HEK293 (cell line): Measurements from ENCODE around the gene NAA16.
"Not testable (repeated sequence)": the region's sequence is repeated elsewhere in the genome, so short reads cannot be mapped to it uniquely, and the experiment has no call there.

Experiments used
- CTCF ChIA-PET: fragments of 350-600 bp; formaldehyde crosslinking; extraction: SDS; loops from one replicate; lab custom pipeline; 2021; ENCODE audit warnings: antibody characterized with exemption; lab: Yijun Ruan, JAX
- POLR2A ChIA-PET: fragments of 300-600 bp; formaldehyde crosslinking; extraction: SDS; loops from one replicate; lab custom pipeline; 2020; ENCODE audit warnings: antibody characterized with exemption, inconsistent platforms; lab: Yijun Ruan, JAX
- H3K27ac ChIP-seq: fragments of 200-500 bp; sonication (Bioruptor generic); 2 replicates; pipeline ENCODE4 v1.5.1; 2014; ENCODE audit warnings: low read depth, low read length, control low read depth, inconsistent platforms; ENCODE audit errors: extremely low read depth
- H3K36me3 ChIP-seq, 2 experiments: fragments of 200-500 bp in 1 of 2; sonication (Bioruptor generic) in 1 of 2; 1 replicate in 1 of 2; 2 replicates in 1 of 2; pipeline ENCODE4 v1.5.1; 2014 to 2017; ENCODE audit warnings: inconsistent platforms in 2 of 2, low read length in 2 of 2; ENCODE audit not compliant: control insufficient read depth in 2 of 2, insufficient read depth in 1 of 2
- H3K4me1 ChIP-seq: fragments of 200-500 bp; sonication (Bioruptor generic); 2 replicates; pipeline ENCODE4 v1.5.1; 2014; ENCODE audit warnings: mild to moderate bottlenecking, low read length, inconsistent platforms; ENCODE audit not compliant: control insufficient read depth, insufficient read depth
- H3K4me3 ChIP-seq: 2 replicates; pipeline ENCODE4 v1.5.1; 2011; ENCODE audit warnings: low read depth, mild to moderate bottlenecking, control low read depth, low read length, moderate library complexity
- H3K9me3 ChIP-seq: fragments of 200-500 bp; sonication (Bioruptor generic); 2 replicates; pipeline ENCODE4 v1.5.1; 2014; ENCODE audit warnings: low read depth, low read length, inconsistent platforms; ENCODE audit not compliant: control insufficient read depth, insufficient read depth
- BCL11A ChIP-seq: fragments of 450-650 bp; formaldehyde crosslinking; IDR thresholded peaks from 2 replicates; pipeline ENCODE4 v1.5.1; 2016; ENCODE audit warnings: low read depth, missing biosample characterization, missing genetic modification characterization
- HOXC10 ChIP-seq: sonication (generic); formaldehyde crosslinking; IDR thresholded peaks from 2 replicates; pipeline ENCODE4 v1.8.1; 2023; ENCODE audit warnings: mild to moderate bottlenecking, missing genetic modification reagents
- MEIS1 ChIP-seq: sonication (generic); formaldehyde crosslinking; IDR thresholded peaks from 2 replicates; pipeline ENCODE4 v1.8.1; 2022; ENCODE audit warnings: missing genetic modification reagents, mild to moderate bottlenecking, borderline replicate concordance
- SCRT2 ChIP-seq: fragments of 450-650 bp; formaldehyde crosslinking; IDR thresholded peaks from 2 replicates; pipeline ENCODE4 v1.5.1; 2016; ENCODE audit warnings: missing biosample characterization, missing genetic modification characterization
- TRIM28 ChIP-seq: IDR thresholded peaks from 2 replicates; pipeline ENCODE4 v1.6.1; 2011; ENCODE audit warnings: low read length, control low read depth, borderline replicate concordance
- YY2 ChIP-seq: fragments of 450-650 bp; formaldehyde crosslinking; IDR thresholded peaks from 2 replicates; pipeline ENCODE4 v1.5.1; 2016; ENCODE audit warnings: missing biosample characterization, missing genetic modification characterization
- ZBTB17 ChIP-seq: fragments of 450-650 bp; formaldehyde crosslinking; IDR thresholded peaks from 2 replicates; pipeline ENCODE4 v1.5.1; 2016; ENCODE audit warnings: missing biosample characterization, missing genetic modification characterization
- ZBTB8A ChIP-seq: fragments of 450-650 bp; formaldehyde crosslinking; IDR thresholded peaks from 2 replicates; pipeline ENCODE4 v1.5.1; 2016; ENCODE audit warnings: missing biosample characterization, missing genetic modification characterization
- ZNF112 ChIP-seq: fragments of 450-650 bp; formaldehyde crosslinking; IDR thresholded peaks from 2 replicates; pipeline ENCODE4 v1.5.0; 2017; ENCODE audit warnings: missing biosample characterization, missing genetic modification characterization
- ZNF121 ChIP-seq: fragments of 450-650 bp; formaldehyde crosslinking; IDR thresholded peaks from 2 replicates; pipeline ENCODE4 v1.5.1; 2016; ENCODE audit warnings: missing biosample characterization, missing genetic modification characterization
- ZNF133 ChIP-seq: fragments of 450-650 bp; formaldehyde crosslinking; IDR thresholded peaks from 2 replicates; pipeline ENCODE4 v1.5.1; 2016; ENCODE audit warnings: missing biosample characterization, missing genetic modification characterization
- ZNF140 ChIP-seq: fragments of 450-650 bp; formaldehyde crosslinking; IDR thresholded peaks from 2 replicates; pipeline ENCODE4 v1.5.1; 2016; ENCODE audit warnings: missing biosample characterization, missing genetic modification characterization
- ZNF211 ChIP-seq: fragments of 450-650 bp; formaldehyde crosslinking; IDR thresholded peaks from 2 replicates; pipeline ENCODE4 v1.5.1; 2016; ENCODE audit warnings: low read depth, missing biosample characterization, missing genetic modification characterization
- ZNF335 ChIP-seq: fragments of 450-650 bp; formaldehyde crosslinking; conservative IDR thresholded peaks from 2 replicates; pipeline ENCODE4 v1.5.1; 2016; ENCODE audit warnings: missing biosample characterization, missing genetic modification characterization
- ZNF501 ChIP-seq: fragments of 450-650 bp; formaldehyde crosslinking; IDR thresholded peaks from 2 replicates; pipeline ENCODE4 v1.5.1; 2016; ENCODE audit warnings: missing biosample characterization, missing genetic modification characterization
- ZNF626 ChIP-seq: fragments of 450-650 bp; sonication (Bioruptor Pico); formaldehyde crosslinking; IDR thresholded peaks from 2 replicates; pipeline ENCODE4 v1.5.1; 2018; ENCODE audit warnings: missing biosample characterization, missing genetic modification characterization, inconsistent platforms
- ZNF701 ChIP-seq: fragments of 450-650 bp; formaldehyde crosslinking; IDR thresholded peaks from 2 replicates; pipeline ENCODE4 v1.5.1; 2016; ENCODE audit warnings: missing biosample characterization, missing genetic modification characterization
- ZNF777 ChIP-seq: fragments of 450-650 bp; formaldehyde crosslinking; IDR thresholded peaks from 2 replicates; pipeline ENCODE4 v1.5.1; 2017; ENCODE audit warnings: missing biosample characterization, missing genetic modification characterization, borderline replicate concordance
- ZSCAN23 ChIP-seq: fragments of 450-650 bp; formaldehyde crosslinking; IDR thresholded peaks from 2 replicates; pipeline ENCODE4 v1.5.1; 2016; ENCODE audit warnings: missing biosample characterization, missing genetic modification characterization
- ZSCAN30 ChIP-seq: fragments of 450-650 bp; IDR thresholded peaks from 2 replicates; pipeline ENCODE4 v1.5.1; 2018; ENCODE audit warnings: missing biosample characterization, mild to moderate bottlenecking, missing genetic modification characterization, moderate library complexity
- TF ChIP-seq, protein P1 (sequence below): fragments of 450-650 bp; formaldehyde crosslinking; IDR thresholded peaks from 2 replicates; pipeline ENCODE4 v1.5.1; 2017; ENCODE audit warnings: missing biosample characterization, missing genetic modification characterization
- TF ChIP-seq, protein P2 (sequence below): fragments of 450-650 bp; formaldehyde crosslinking; IDR thresholded peaks from 2 replicates; pipeline ENCODE4 v1.5.1; 2016; ENCODE audit warnings: missing biosample characterization, missing genetic modification characterization
- TF ChIP-seq, protein P3 (sequence below): fragments of 450-650 bp; formaldehyde crosslinking; conservative IDR thresholded peaks from 2 replicates; pipeline ENCODE4 v1.5.1; 2016; ENCODE audit warnings: low read depth, missing biosample characterization, missing genetic modification characterization
- TF ChIP-seq, protein P4 (sequence below): sonication (generic); formaldehyde crosslinking; IDR thresholded peaks from 2 replicates; pipeline ENCODE4 v1.8.1; 2022; ENCODE audit warnings: mild to moderate bottlenecking, moderate library complexity, missing genetic modification reagents
- TF ChIP-seq, protein P5 (sequence below): fragments of 450-650 bp; IDR thresholded peaks from 2 replicates; pipeline ENCODE4 v1.5.1; 2018; ENCODE audit warnings: missing biosample characterization, missing genetic modification characterization

NAA16 gene

DNA sequence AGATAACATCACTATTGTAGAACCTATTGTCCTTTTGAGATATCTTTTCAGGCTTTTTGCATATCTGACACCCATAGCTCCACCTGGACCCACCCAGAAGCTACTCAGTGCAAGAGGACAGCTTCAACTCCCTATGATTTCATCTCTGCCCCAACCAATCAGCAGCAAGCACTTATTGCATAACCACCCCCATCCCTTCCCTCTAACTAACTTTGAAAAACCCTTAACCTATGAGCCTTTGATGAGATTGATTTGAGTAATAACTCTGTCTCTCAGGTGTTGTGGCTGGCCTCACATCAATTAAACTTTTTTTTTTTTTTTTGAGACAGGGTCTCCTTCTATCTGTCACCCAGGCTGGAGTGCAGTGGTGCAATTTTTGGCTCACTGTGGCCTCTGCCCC lies 34.2 kb upstream of the NAA16 start:
- POLR2A ChIA-PET, result no interaction called here
- H3K36me3 ChIP-seq, result no peaks in the 10 kb centered on the region
- no peaks in the 10 kb centered on the region for H3K4me1 ChIP-seq
- CTCF ChIA-PET, result no interaction called here
- TF ChIP-seq BCL11A (no peak), ZNF626 (tag by site-specific recombination) (no peak), ZBTB8A (tag by site-specific recombination) (no peak), HOXC10 (no peak), ZNF121 (tag by site-specific recombination) (no peak), ZNF133 (tag by site-specific recombination) (no peak)
- TF ChIP-seq, protein P1, sequence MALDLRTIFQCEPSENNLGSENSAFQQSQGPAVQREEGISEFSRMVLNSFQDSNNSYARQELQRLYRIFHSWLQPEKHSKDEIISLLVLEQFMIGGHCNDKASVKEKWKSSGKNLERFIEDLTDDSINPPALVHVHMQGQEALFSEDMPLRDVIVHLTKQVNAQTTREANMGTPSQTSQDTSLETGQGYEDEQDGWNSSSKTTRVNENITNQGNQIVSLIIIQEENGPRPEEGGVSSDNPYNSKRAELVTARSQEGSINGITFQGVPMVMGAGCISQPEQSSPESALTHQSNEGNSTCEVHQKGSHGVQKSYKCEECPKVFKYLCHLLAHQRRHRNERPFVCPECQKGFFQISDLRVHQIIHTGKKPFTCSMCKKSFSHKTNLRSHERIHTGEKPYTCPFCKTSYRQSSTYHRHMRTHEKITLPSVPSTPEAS (tag by site-specific recombination), result no peak
- TF ChIP-seq, protein P2, sequence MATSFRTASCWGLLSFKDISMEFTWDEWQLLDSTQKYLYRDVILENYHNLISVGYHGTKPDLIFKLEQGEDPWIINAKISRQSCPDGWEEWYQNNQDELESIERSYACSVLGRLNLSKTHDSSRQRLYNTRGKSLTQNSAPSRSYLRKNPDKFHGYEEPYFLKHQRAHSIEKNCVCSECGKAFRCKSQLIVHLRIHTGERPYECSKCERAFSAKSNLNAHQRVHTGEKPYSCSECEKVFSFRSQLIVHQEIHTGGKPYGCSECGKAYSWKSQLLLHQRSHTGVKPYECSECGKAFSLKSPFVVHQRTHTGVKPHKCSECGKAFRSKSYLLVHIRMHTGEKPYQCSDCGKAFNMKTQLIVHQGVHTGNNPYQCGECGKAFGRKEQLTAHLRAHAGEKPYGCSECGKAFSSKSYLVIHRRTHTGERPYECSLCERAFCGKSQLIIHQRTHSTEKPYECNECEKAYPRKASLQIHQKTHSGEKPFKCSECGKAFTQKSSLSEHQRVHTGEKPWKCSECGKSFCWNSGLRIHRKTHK (tag by site-specific recombination), result no peak
- TF ChIP-seq, protein P3, sequence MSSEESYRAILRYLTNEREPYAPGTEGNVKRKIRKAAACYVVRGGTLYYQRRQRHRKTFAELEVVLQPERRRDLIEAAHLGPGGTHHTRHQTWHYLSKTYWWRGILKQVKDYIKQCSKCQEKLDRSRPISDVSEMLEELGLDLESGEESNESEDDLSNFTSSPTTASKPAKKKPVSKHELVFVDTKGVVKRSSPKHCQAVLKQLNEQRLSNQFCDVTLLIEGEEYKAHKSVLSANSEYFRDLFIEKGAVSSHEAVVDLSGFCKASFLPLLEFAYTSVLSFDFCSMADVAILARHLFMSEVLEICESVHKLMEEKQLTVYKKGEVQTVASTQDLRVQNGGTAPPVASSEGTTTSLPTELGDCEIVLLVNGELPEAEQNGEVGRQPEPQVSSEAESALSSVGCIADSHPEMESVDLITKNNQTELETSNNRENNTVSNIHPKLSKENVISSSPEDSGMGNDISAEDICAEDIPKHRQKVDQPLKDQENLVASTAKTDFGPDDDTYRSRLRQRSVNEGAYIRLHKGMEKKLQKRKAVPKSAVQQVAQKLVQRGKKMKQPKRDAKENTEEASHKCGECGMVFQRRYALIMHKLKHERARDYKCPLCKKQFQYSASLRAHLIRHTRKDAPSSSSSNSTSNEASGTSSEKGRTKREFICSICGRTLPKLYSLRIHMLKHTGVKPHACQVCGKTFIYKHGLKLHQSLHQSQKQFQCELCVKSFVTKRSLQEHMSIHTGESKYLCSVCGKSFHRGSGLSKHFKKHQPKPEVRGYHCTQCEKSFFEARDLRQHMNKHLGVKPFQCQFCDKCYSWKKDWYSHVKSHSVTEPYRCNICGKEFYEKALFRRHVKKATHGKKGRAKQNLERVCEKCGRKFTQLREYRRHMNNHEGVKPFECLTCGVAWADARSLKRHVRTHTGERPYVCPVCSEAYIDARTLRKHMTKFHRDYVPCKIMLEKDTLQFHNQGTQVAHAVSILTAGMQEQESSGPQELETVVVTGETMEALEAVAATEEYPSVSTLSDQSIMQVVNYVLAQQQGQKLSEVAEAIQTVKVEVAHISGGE (tag by site-specific recombination), result no peak
- H3K27ac ChIP-seq, result no peak overlapping the region
- no peak overlapping the region for H3K4me3 ChIP-seq
- H3K9me3 ChIP-seq, result no peaks in the 10 kb centered on the region

DNA sequence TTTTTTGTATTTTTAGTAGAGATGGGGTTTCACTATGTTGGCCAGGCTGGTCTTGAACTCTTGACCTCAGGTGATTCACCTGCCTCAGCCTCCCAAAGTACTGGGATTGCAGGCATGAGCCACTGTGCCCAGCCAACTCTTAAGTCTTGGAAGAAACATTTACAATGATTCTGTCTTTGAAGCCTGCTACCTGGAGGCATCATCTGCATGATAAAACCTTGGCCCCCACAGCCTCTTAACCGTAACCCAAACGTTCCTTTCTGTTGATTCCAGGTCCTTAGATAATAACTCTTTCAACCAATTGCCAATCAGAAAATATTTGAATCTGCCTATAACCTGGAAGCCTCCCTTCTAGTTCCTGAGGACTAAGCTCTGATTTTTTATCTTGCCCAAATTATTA lies 31.9 kb upstream of the NAA16 start:
- H3K9me3 ChIP-seq, H3K4me1 ChIP-seq, H3K36me3 ChIP-seq, POLR2A ChIA-PET, H3K27ac ChIP-seq, CTCF ChIA-PET, H3K4me3 ChIP-seq: not testable (repeated sequence)

DNA sequence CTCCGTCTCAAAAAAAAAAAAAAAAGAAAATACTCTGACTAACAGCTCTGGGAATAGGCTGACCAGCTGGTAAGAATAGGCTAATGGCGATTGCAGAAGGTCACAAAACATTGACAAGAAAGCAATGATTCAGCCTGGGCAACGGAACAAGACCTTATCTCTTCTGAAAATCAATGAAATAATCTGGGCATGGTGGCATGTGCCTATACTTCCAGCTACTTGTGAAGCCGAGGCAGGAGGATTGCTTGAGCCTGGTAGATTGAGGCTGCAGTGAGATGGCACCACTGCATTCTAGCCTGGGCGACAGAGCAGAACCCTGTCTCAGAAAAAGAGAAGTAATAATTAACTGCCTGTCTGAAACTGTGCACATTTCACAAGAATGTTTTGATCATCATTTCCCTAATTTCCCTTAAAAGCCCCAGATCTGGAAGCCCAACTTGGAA lies 28.9 kb upstream of the NAA16 start:
- no peaks in the 10 kb centered on the region for H3K36me3 ChIP-seq
- no peaks in the 10 kb centered on the region for H3K9me3 ChIP-seq
- CTCF ChIA-PET, result no interaction called here
- no peak overlapping the region for H3K4me3 ChIP-seq
- H3K27ac ChIP-seq, result no peak overlapping the region
- no peaks in the 10 kb centered on the region for H3K4me1 ChIP-seq
- POLR2A ChIA-PET, result no interaction called here
- TF ChIP-seq, protein P4, sequence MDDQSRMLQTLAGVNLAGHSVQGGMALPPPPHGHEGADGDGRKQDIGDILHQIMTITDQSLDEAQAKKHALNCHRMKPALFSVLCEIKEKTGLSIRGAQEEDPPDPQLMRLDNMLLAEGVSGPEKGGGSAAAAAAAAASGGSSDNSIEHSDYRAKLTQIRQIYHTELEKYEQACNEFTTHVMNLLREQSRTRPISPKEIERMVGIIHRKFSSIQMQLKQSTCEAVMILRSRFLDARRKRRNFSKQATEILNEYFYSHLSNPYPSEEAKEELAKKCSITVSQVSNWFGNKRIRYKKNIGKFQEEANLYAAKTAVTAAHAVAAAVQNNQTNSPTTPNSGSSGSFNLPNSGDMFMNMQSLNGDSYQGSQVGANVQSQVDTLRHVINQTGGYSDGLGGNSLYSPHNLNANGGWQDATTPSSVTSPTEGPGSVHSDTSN (CRISPR knock-in tag), result no peak
- TF ChIP-seq MEIS1 (CRISPR knock-in tag) (no peak), ZNF335 (tag by site-specific recombination) (no peak), ZNF112 (no peak), ZNF140 (tag by site-specific recombination) (no peak), ZNF211 (tag by site-specific recombination) (no peak), ZBTB17 (tag by site-specific recombination) (no peak), SCRT2 (tag by site-specific recombination) (no peak), TRIM28 (no peak), YY2 (tag by site-specific recombination) (no peak), ZNF777 (tag by site-specific recombination) (no peak), ZSCAN23 (no peak), ZNF501 (no peak), ZBTB8A (tag by site-specific recombination) (no peak), ZNF701 (tag by site-specific recombination) (no peak), ZSCAN30 (tag by site-specific recombination) (no peak)
- TF ChIP-seq, protein P5, sequence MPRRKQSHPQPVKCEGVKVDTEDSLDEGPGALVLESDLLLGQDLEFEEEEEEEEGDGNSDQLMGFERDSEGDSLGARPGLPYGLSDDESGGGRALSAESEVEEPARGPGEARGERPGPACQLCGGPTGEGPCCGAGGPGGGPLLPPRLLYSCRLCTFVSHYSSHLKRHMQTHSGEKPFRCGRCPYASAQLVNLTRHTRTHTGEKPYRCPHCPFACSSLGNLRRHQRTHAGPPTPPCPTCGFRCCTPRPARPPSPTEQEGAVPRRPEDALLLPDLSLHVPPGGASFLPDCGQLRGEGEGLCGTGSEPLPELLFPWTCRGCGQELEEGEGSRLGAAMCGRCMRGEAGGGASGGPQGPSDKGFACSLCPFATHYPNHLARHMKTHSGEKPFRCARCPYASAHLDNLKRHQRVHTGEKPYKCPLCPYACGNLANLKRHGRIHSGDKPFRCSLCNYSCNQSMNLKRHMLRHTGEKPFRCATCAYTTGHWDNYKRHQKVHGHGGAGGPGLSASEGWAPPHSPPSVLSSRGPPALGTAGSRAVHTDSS, result no peak
